K562 (cell line): ENCODE data around the gene BCAN. TPM values are rescaled to one million over a fixed set of nuclear protein-coding genes. Genes with fewer than 3 reads are reported as not detected.
A peak's percentile ranks its signal among the peaks of the same experiment; 100 is the strongest.

ENCODE experiments used
- AFF1 ChIP-seq, 2 experiments: fragments of 450-650 bp; IDR thresholded peaks; 2 replicates each; pipeline ENCODE4 v1.6.1; 2018; ENCODE audit warnings: mild to moderate bottlenecking in 2 of 2, low read depth in 1 of 2; ENCODE audit not compliant: partially characterized antibody in 2 of 2
- CXXC5 ChIP-seq: fragments of 250-450 bp; sonication (Bioruptor Pico); IDR thresholded peaks from 2 replicates; pipeline ENCODE4 v1.8.0; 2022; ENCODE audit warnings: inconsistent platforms, mild to moderate bottlenecking, moderate library complexity
- GATA2 ChIP-seq: sonication (generic); formaldehyde crosslinking; IDR thresholded peaks from 2 replicates; pipeline ENCODE4 v1.4.0; 2020; ENCODE audit warnings: mild to moderate bottlenecking, missing genetic modification reagents
- HNRNPH1 ChIP-seq: fragments of 200-400 bp; formaldehyde crosslinking; optimal IDR thresholded peaks from 2 replicates; pipeline ENCODE3; 2017; ENCODE audit warnings: low read depth, mild to moderate bottlenecking, low read length, moderate library complexity
- L3MBTL2 ChIP-seq: fragments of 450-650 bp; IDR thresholded peaks from 2 replicates; pipeline ENCODE4 v1.6.1; 2016; ENCODE audit warnings: mild to moderate bottlenecking, moderate library complexity
- NR2C2 ChIP-seq, 2 experiments: fragments of 200-800 bp in 1 of 2; sonication (Bioruptor generic) in 1 of 2; sonication (generic) in 1 of 2; formaldehyde crosslinking in 1 of 2; IDR thresholded peaks; 2 replicates each; pipeline versions ENCODE4 v1.6.1 to v1.8.0; 2016 to 2022; ENCODE audit warnings: mild to moderate bottlenecking in 1 of 2, missing compliant biosample characterization in 1 of 2, missing genetic modification characterization in 1 of 2, missing genetic modification reagents in 1 of 2
- OTX1 ChIP-seq: fragments of 450-650 bp; formaldehyde crosslinking; IDR thresholded peaks from 2 replicates; pipeline ENCODE4 v1.4.0; 2022; ENCODE audit warnings: mild to moderate bottlenecking
- PRDM10 ChIP-seq: fragments of 450-650 bp; IDR thresholded peaks from 2 replicates; pipeline ENCODE4 v1.6.1; 2018; ENCODE audit not compliant: partially characterized antibody
- SIRT6 ChIP-seq: IDR thresholded peaks from one replicate; pipeline ENCODE4 v1.6.1; 2012; ENCODE audit warnings: low read depth, mild to moderate bottlenecking, control low read depth, inconsistent platforms, low read length, moderate library complexity
- TBL1XR1 ChIP-seq, 2 experiments: IDR thresholded peaks; 2 replicates each; pipeline ENCODE4 v1.6.1; 2012; ENCODE audit warnings: improper control_type of control experiment in 2 of 2, low read length in 2 of 2, mild to moderate bottlenecking in 1 of 2
- ZKSCAN1 ChIP-seq: fragments of 150-350 bp; IDR thresholded peaks from 2 replicates; pipeline ENCODE4 v1.6.1; 2016; ENCODE audit warnings: low read depth, low read length
- ZNF165 ChIP-seq: fragments of 250-450 bp; sonication (Bioruptor Pico); IDR thresholded peaks from 2 replicates; pipeline ENCODE4 v1.4.0; 2020; ENCODE audit warnings: borderline replicate concordance
- ZNF445 ChIP-seq: fragments of 250-450 bp; sonication (Bioruptor Pico); IDR thresholded peaks from 2 replicates; pipeline ENCODE4 v1.4.0; 2020; ENCODE audit warnings: low read depth, mild to moderate bottlenecking, moderate library complexity
- ZNF518B ChIP-seq: fragments of 250-450 bp; sonication (Bioruptor Pico); IDR thresholded peaks from 2 replicates; pipeline ENCODE4 v1.5.0; 2021; ENCODE audit warnings: mild to moderate bottlenecking, moderate library complexity
- ZNF699 ChIP-seq: fragments of 250-450 bp; sonication (Bioruptor Pico); IDR thresholded peaks from 2 replicates; pipeline ENCODE4 v1.8.0; 2021; ENCODE audit warnings: mild to moderate bottlenecking, moderate library complexity; ENCODE audit not compliant: insufficient replicate concordance
- polyA plus RNA-seq, 8 experiments: library from polyadenylated mRNA; depleted of rRNA in 4 of 8; stranded (reverse) in 5 of 8; unstranded in 3 of 8; fragments of >200 nt; fragmentation: Nextera tagmentation in 2 of 8; fragmentation: Illumina TruSeq in 1 of 8; extraction: Ambion mirVana in 2 of 8; extraction: Trizol in 1 of 8; gene quantifications; 2 replicates each; pipeline versions ENCODE4 v1.2.1 to v1.2.3, GENCODE V29; 2011 to 2014; ENCODE audit warnings: inconsistent platforms in 1 of 8, missing spikeins in 1 of 8
- total RNA-seq, 7 experiments: library from RNA; depleted of rRNA in 6 of 7; stranded (reverse); fragments of >200 nt in 6 of 7; fragmentation: Illumina TruSeq in 2 of 7; extraction: Trizol in 2 of 7; gene quantifications; 2 replicates each; pipeline versions ENCODE4 v1.2.1 to v1.2.3, GENCODE V29; 2011 to 2021; ENCODE audit warnings: low replicate concordance in 1 of 7

BCAN gene
- total and polyA plus RNA-seq, 9 of the 15 experiments (the other 6 are each of a cell fraction or from before 2014, with no cell fraction given): 0.04 to 0.33 (median 0.14) TPM; not detected in 5

- TF ChIP-seq ZNF445 (CRISPR knock-in tag) (no peak), HNRNPH1 (no peak), L3MBTL2 (peak; percentile 57; the same call in 1 of the 2 replicates), OTX1 (peak; percentile 62; the same call in 1 of the 2 replicates), TBL1XR1 (IDR thresholded peaks at IDR 0.05; ENCODE audit: low read length in 2 of 2) (peak; percentile 62 to 80; a peak in 2 of 4 replicates), ZNF699 (no peak), ZNF165 (CRISPR knock-in tag) (no peak), SIRT6 (no peak), AFF1 (IDR thresholded peaks at IDR 0.05; ENCODE audit: low read depth in 1 of 2, partially characterized antibody in 2 of 2) (peak; percentile 31 to 98), NR2C2 (CRISPR knock-in tag; IDR thresholded peaks at IDR 0.05) (peak; percentile 80; the same call in 1 of the 2 replicates), NR2C2 (tag; IDR thresholded peaks at IDR 0.05) (peak; percentile 45; the same call in 1 of the 2 replicates), ZKSCAN1 (peak; percentile 71; the same call in 1 of the 2 replicates), CXXC5 (CRISPR knock-in tag) (peak; percentile 82), ZNF518B (CRISPR knock-in tag) (no peak), GATA2 (CRISPR knock-in tag) (no peak), PRDM10 (no peak)
Observed at GRCh38 chr1:156659988-156660751, 18.3 kb downstream of the BCAN start (continued).
